GM12892 (cell line): ENCODE data around the gene NDEL1.

Experiments used
- POLR2A ChIP-seq: IDR thresholded peaks from 2 replicates; pipeline ENCODE4 v1.6.1; 2011; ENCODE audit warnings: low read depth, low read length, control low read depth
- POLR2AphosphoS5 ChIP-seq: IDR thresholded peaks from 2 replicates; pipeline ENCODE4 v1.6.1; 2011; ENCODE audit warnings: low read depth, low read length, control low read depth
- TAF1 ChIP-seq: IDR thresholded peaks from 2 replicates; pipeline ENCODE4 v1.6.1; 2011; ENCODE audit warnings: low read depth, mild to moderate bottlenecking, control low read depth, low read length, borderline replicate concordance

DNA sequence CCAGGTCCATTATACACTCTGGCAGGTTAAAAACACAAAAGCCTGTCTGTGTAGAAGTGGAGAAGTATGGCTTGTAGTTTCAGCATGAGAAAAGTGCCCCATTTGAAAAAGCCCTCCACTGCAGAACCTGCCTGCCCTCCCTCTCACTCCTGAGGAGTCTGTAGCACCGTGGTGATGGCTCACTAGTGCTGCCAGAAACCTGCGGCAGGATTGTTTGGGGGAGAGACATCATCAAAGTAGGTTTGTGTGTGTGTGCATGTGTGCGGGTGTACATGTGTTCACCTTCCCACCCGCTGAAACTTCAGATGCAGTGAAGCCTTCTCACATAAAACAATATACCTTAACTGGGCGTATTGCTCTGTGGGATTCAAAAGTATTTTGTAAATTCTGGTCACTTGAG, 26.9 kb downstream of the NDEL1 start:
- TF ChIP-seq POLR2A (no peak), POLR2AphosphoS5 (no peak), TAF1 (no peak)
